Coronary artery (tissue), 2 donors: ENCODE measurements around the gene BEGAIN.

Experiments
- DNase-seq: peaks from one replicate; pipeline ENCODE4 v3.0.0-alpha.2; 2017; ENCODE audit warnings: low spot score
- H3K27ac ChIP-seq, 2 donors: fragments of 200-600 bp; sonication (generic); one replicate each; pipeline ENCODE4 v1.5.1; 2016 to 2019
- H3K4me3 ChIP-seq: fragments of 200-600 bp; sonication (generic); 2 replicates; pipeline ENCODE4 v1.5.1; 2016; ENCODE audit warnings: mild to moderate bottlenecking, moderate library complexity
- CTCF ChIP-seq: fragments of 200-600 bp; sonication (generic); IDR thresholded peaks from one replicate; pipeline ENCODE4 v1.5.1; 2019; ENCODE audit warnings: antibody characterized with exemption

Gene BEGAIN

GRCh38 chr14:100587086-100587762 lies at the start of gene BEGAIN:
TSS of gene BEGAIN (minus strand) at chr14:100587417. CDS start at chr14:100587290, 127 bp downstream.
- Histone ChIP-seq H3K27ac (no peak within 1 kb of the TSS), H3K4me3 (peak within 1 kb of the TSS; percentile 72)
- DNase-seq = no peak
- no peak for TF ChIP-seq CTCF

DNA sequence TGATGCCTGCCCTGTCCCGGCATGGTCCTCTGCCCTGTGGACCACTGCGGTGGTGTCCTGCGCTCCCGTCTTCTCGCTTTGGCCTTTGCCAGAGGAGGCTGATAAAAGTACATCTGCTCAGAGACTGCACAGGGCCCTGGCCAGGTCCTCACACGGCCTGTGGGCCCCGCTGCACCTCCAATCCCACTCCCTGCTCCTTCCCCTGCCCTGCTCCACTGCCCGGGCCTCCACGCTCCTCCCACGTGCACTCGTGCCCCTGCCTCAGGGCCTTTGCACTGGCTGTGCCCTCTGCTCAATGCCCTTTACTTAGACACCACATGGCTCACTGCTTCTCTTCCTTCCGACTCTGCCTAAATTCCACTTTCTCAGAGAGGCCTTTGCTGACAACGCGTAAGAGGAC lies 49.3 kb upstream of the BEGAIN start:
- no peak overlapping the region for H3K27ac ChIP-seq
- no peak for TF ChIP-seq CTCF
- no peak for DNase-seq
- H3K4me3 ChIP-seq = no peak overlapping the region

GRCh38 chr14:100634026-100634425 lies 46.8 kb upstream of the BEGAIN start:
- no peak overlapping the region for H3K27ac ChIP-seq
- TF ChIP-seq CTCF = no peak
- no peak overlapping the region for H3K4me3 ChIP-seq
- no peak for DNase-seq

- H3K27ac ChIP-seq = no peak overlapping the region
- TF ChIP-seq CTCF = no peak
- DNase-seq = no peak
- H3K4me3 ChIP-seq = no peak overlapping the region
These were observed 46.2 kb upstream of the BEGAIN start for GRCh38 chr14:100633406-100633805.

DNA sequence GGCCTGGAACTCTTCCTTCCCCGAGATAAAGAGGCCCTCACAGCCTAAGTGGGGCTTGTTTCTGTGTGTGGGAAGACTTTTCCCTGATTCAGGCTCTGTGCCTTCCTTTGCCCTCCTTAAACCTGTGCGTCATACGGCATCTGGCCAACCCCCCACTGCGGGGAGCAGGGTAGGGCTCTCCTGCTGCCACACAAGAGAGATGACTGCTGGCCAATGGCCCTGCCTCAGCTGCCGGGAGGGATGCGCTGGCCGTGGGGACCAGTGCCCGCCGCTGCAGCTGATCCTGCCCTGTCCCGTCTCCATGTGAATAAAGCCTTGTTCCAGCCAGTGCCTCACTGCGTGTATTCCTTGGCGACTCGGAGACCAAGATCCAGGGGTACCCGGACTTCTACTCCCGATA lies 42.5 kb upstream of the BEGAIN start:
- TF ChIP-seq CTCF = no peak
- H3K27ac ChIP-seq = no peak overlapping the region
- no peak overlapping the region for H3K4me3 ChIP-seq
- no peak for DNase-seq

DNA sequence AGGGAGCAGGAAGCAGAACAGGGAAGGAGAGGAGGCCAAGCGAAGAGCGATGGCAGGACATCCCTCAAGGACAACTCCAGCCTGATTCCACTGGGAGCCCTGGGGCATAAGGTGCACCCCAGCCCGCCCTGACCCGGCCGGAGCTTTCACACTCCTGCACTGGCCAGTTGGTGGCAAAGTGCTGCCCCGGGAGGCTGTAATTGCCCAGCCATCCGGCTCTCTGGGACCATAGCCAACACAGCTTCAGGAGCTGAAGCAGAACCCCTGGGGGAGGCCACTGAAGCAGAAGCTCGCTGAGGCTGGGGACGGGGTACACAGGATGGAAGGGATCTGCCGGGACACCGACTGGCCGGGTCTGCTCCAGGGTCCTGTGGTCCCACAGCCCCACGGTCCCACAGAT lies 41.9 kb upstream of the BEGAIN start:
- Histone ChIP-seq H3K27ac (no peak overlapping the region), H3K4me3 (no peak overlapping the region)
- DNase-seq = no peak
- TF ChIP-seq CTCF = no peak

GRCh38 chr14:100628225-100628624 lies 41.0 kb upstream of the BEGAIN start:
- Histone ChIP-seq H3K27ac (no peak overlapping the region), H3K4me3 (no peak overlapping the region)
- DNase-seq = no peak
- no peak for TF ChIP-seq CTCF
